Cardiac muscle cell (in vitro differentiated cells and primary cell): ENCODE data around the gene ANKRD39. TPM values are rescaled to one million over a fixed set of nuclear protein-coding genes. Genes with fewer than 3 reads are reported as not detected.

Experiments
- DNase-seq, 2 donors: peaks; one replicate each; pipeline versions ENCODE4 v3.0.0 to v3.0.0-alpha.2; 2010 to 2017; ENCODE audit warnings: low read depth in 1 of 2, low spot score in 1 of 2
- H3K27ac ChIP-seq: fragments of 200-600 bp; sonication (generic); 2 replicates; pipeline ENCODE4 v1.5.1; 2016
- H3K27me3 ChIP-seq: fragments of 200-600 bp; sonication (generic); 2 replicates; pipeline ENCODE4 v1.6.0; 2016; ENCODE audit warnings: control low read depth
- H3K36me3 ChIP-seq: fragments of 200-600 bp; sonication (generic); 2 replicates; pipeline ENCODE4 v1.5.1; 2016; ENCODE audit warnings: control low read depth
- H3K4me1 ChIP-seq: fragments of 200-600 bp; sonication (generic); 2 replicates; pipeline ENCODE4 v1.8.1; 2017; ENCODE audit warnings: low read depth, mild to moderate bottlenecking, mixed run types
- H3K4me3 ChIP-seq: fragments of 200-600 bp; sonication (generic); 2 replicates; pipeline ENCODE4 v1.5.1; 2016; ENCODE audit warnings: mild to moderate bottlenecking
- H3K9me3 ChIP-seq: fragments of 200-600 bp; sonication (generic); 2 replicates; pipeline ENCODE4 v1.5.1; 2017; ENCODE audit warnings: low read depth, mild to moderate bottlenecking, control low read depth
- CTCF ChIP-seq: IDR thresholded peaks from 2 replicates; pipeline ENCODE4 v1.5.1; 2012; ENCODE audit warnings: low read depth, mild to moderate bottlenecking, low read length
- polyA plus RNA-seq: library from polyadenylated mRNA; unstranded; fragments of >200 nt; fragmentation: Nextera tagmentation; extraction: Ambion mirVana; gene quantifications from 2 replicates; pipeline ENCODE4 v1.2.1, GENCODE V29; 2016
- total RNA-seq: library from RNA; depleted of rRNA; stranded (reverse); fragments of >200 nt; gene quantifications from 2 replicates; pipeline ENCODE4 v1.2.3, GENCODE V29; 2016

ANKRD39 gene
- total and polyA plus RNA-seq, 2 experiments from 2014 or later: 27.8 to 32.3 TPM

- Histone ChIP-seq H3K36me3 (peaks cover 43% of the 10 kb centered on the region), H3K9me3 (no peaks in the 10 kb centered on the region), H3K4me3 (no peak overlapping the region), H3K27me3 (no peaks in the 10 kb centered on the region), H3K27ac (peak overlapping the region; percentile 95), H3K4me1 (peaks cover 17% of the 10 kb centered on the region)
- DNase-seq: no peak
- TF ChIP-seq CTCF: no peak
Measured at GRCh38 chr2:96831679-96832078, 26.1 kb downstream of the ANKRD39 start.

- peak overlapping the region; percentile 28 for H3K27ac ChIP-seq
- no peak for DNase-seq
- TF ChIP-seq CTCF: no peak
- peaks cover 47% of the 10 kb centered on the region for H3K36me3 ChIP-seq
- peaks cover 17% of the 10 kb centered on the region for H3K4me1 ChIP-seq
- no peak overlapping the region for H3K4me3 ChIP-seq
- H3K27me3 ChIP-seq: no peaks in the 10 kb centered on the region
- H3K9me3 ChIP-seq: no peaks in the 10 kb centered on the region
Measured at GRCh38 chr2:96830044-96830562, 27.7 kb downstream of the ANKRD39 start.

DNA sequence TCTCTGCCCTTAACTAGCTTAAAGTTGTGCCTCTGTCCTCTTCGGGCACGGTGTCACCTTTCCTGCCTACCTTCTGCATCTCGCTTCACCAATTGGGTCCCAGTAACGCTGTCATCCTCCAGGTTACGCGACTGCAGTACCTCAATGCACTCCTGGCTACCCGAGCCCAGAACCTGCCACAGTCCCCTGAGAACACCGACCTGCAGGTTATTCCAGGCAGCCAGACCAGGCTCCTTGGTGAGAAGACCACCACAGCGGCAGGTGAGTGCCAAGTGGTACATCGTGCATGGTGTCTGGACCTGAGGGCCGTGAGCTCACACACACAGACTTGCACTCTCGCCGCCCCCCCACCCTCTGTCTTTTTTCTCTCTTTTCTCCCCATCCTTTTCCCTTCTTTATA lies 28.9 kb downstream of the ANKRD39 start:
- Histone ChIP-seq H3K4me1 (peaks cover 24% of the 10 kb centered on the region), H3K4me3 (no peak overlapping the region), H3K27ac (no peak overlapping the region), H3K36me3 (peaks cover 47% of the 10 kb centered on the region), H3K27me3 (no peaks in the 10 kb centered on the region), H3K9me3 (no peaks in the 10 kb centered on the region)
- DNase-seq: no peak
- no peak for TF ChIP-seq CTCF

DNA sequence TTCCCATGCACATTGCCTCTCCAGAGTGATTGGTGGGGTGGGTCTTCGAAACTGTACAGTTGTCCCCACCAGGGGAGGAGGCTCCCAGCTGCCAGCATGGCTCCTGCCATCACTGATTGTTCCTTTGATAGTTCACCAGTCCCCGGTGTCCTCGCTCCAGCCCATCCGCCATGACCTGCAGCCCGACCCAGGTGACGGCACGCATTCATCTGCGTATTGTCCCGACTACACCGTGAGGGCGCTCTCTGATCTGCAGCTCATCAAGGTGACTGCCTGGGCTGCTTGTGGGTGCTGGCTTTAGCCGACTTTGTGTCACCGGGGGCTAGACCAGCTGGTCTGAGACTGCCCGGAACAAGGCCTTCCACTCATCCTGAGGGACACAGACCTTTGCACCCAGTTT lies 29.4 kb downstream of the ANKRD39 start:
- TF ChIP-seq CTCF: no peak
- H3K4me3 ChIP-seq: no peak overlapping the region
- no peak overlapping the region for H3K27ac ChIP-seq
- no peak for DNase-seq
- H3K4me1 ChIP-seq: peaks cover 21% of the 10 kb centered on the region
- peaks cover 47% of the 10 kb centered on the region for H3K36me3 ChIP-seq
- H3K9me3 ChIP-seq: no peaks in the 10 kb centered on the region
- no peaks in the 10 kb centered on the region for H3K27me3 ChIP-seq

GRCh38 chr2:96826546-96827278 lies 31.1 kb downstream of the ANKRD39 start:
- H3K4me3 ChIP-seq: no peak overlapping the region
- TF ChIP-seq CTCF: no peak
- H3K4me1 ChIP-seq: peaks cover 8% of the 10 kb centered on the region
- no peak overlapping the region for H3K27ac ChIP-seq
- peaks cover 36% of the 10 kb centered on the region for H3K36me3 ChIP-seq
- no peaks in the 10 kb centered on the region for H3K9me3 ChIP-seq
- DNase-seq: no peak
- H3K27me3 ChIP-seq: no peaks in the 10 kb centered on the region
